Stimulated activated CD4-positive, alpha-beta T cell treated with anti-CD3 and anti-CD28 coated beads, Interleukin-15, amount 100 ng/mL, for 24 hours (primary cell): ENCODE results near the gene QSOX1.
A peak's percentile ranks its signal among the peaks of the same experiment; 100 is the strongest.

Experiments used
- DNase-seq: peaks from one replicate; pipeline ENCODE4 v3.0.0-alpha.2; 2020

Gene QSOX1

GRCh38 chr1:180215856-180216625, 61.4 kb downstream of the QSOX1 start:
- no peak for DNase-seq

- DNase-seq, result no peak
Measured at GRCh38 chr1:180217006-180217405, 62.3 kb downstream of the QSOX1 start.

GRCh38 chr1:180218806-180219765, 64.4 kb downstream of the QSOX1 start:
- no peak for DNase-seq

GRCh38 chr1:180219776-180220175, 65.1 kb downstream of the QSOX1 start:
- no peak for DNase-seq

GRCh38 chr1:180221462-180221861, 66.8 kb downstream of the QSOX1 start:
- DNase-seq, result no peak

GRCh38 chr1:180224902-180225301, 70.2 kb downstream of the QSOX1 start:
- DNase-seq, result no peak

GRCh38 chr1:180225403-180225802, 70.7 kb downstream of the QSOX1 start:
- DNase-seq, result no peak

GRCh38 chr1:180227861-180228647, 73.4 kb downstream of the QSOX1 start:
- DNase-seq, result no peak

GRCh38 chr1:180228648-180229482, 74.2 kb downstream of the QSOX1 start:
- DNase-seq, result peak; percentile 38

GRCh38 chr1:180229483-180230415, 75.1 kb downstream of the QSOX1 start, which contains the start of gene LHX4:
TSS of gene LHX4 (plus strand) at chr1:180230264. CDS start at chr1:180230530, 266 bp downstream.
- DNase-seq, result peak; percentile 59

GRCh38 chr1:180230416-180230790, 75.7 kb downstream of the QSOX1 start:
- no peak for DNase-seq

GRCh38 chr1:180230791-180231505, 76.3 kb downstream of the QSOX1 start:
- DNase-seq, result peak; percentile 32

GRCh38 chr1:180231506-180231921, 76.8 kb downstream of the QSOX1 start:
- DNase-seq, result peak; percentile 45

GRCh38 chr1:180231936-180232335, 77.3 kb downstream of the QSOX1 start:
- peak; percentile 14 for DNase-seq

GRCh38 chr1:180232521-180233043, 77.9 kb downstream of the QSOX1 start:
- DNase-seq, result no peak

- peak; percentile 16 for DNase-seq
Measured at GRCh38 chr1:180233191-180234011, 78.7 kb downstream of the QSOX1 start.

GRCh38 chr1:180234369-180235076, 79.9 kb downstream of the QSOX1 start:
- peak; percentile 24 for DNase-seq

- DNase-seq, result peak; percentile 20
Measured at GRCh38 chr1:180235077-180235501, 80.4 kb downstream of the QSOX1 start.
